Caco-2 (cell line): ENCODE measurements around the gene CRAT. TPM values are rescaled to one million over a fixed set of nuclear protein-coding genes. Genes with fewer than 3 reads are reported as not detected.

Source experiments
- BruUV-seq: library from RNA; stranded (reverse); fragments of 400-500 nt; replicated peaks from 2 replicates; lab custom pipeline; 2021; lab: Mats Ljungman, UMichigan
- CTCF ChIA-PET: fragments of 300-600 bp; sonication (Branson Sonifier 250); formaldehyde crosslinking; loops from one replicate; lab custom pipeline; 2022; ENCODE audit warnings: antibody characterized with exemption; lab: Charles Lee
- POLR2A ChIA-PET: fragments of 300-600 bp; sonication (Branson Sonifier 250); formaldehyde crosslinking; loops from one replicate; lab custom pipeline; 2022; ENCODE audit warnings: antibody characterized with exemption; lab: Charles Lee
- DNase-seq, 2 experiments: peaks; one replicate each; pipeline versions ENCODE4 v3.0.0 to v3.0.0-alpha.2; 2020 to 2022
- H3K27me3 ChIP-seq: replicated peaks from 2 replicates; pipeline ENCODE4 v1.6.0; 2011; ENCODE audit warnings: low read length; ENCODE audit not compliant: control insufficient read depth, insufficient read depth
- H3K36me3 ChIP-seq: 2 replicates; pipeline ENCODE4 v1.5.1; 2011; ENCODE audit warnings: low read length; ENCODE audit not compliant: control insufficient read depth, insufficient read depth
- H3K4me1 ChIP-seq: fragments of 250-450 bp; sonication (Bioruptor Pico); 2 replicates; pipeline ENCODE4 v1.5.1; 2020; ENCODE audit warnings: mild to moderate bottlenecking
- H3K4me3 ChIP-seq: 2 replicates; pipeline ENCODE4 v1.5.1; 2011; ENCODE audit warnings: low read depth, mild to moderate bottlenecking, control low read depth, low read length
- H3K9me3 ChIP-seq: fragments of 250-450 bp; sonication (Bioruptor Pico); 2 replicates; pipeline ENCODE4 v1.5.1; 2020; ENCODE audit warnings: mild to moderate bottlenecking, moderate library complexity
- H3K27ac Mint-ChIP-seq: one replicate; pipeline ENCODE4 v1.8.0; 2022; ENCODE audit warnings: mixed read lengths; ENCODE audit not compliant: unreplicated experiment
- H3K27me3 Mint-ChIP-seq: one replicate; pipeline ENCODE4 v1.8.0; 2022; ENCODE audit warnings: mixed read lengths; ENCODE audit not compliant: insufficient read depth, unreplicated experiment
- H3K36me3 Mint-ChIP-seq: one replicate; pipeline ENCODE4 v1.8.0; 2022; ENCODE audit warnings: mild to moderate bottlenecking, mixed read lengths; ENCODE audit not compliant: insufficient read depth, unreplicated experiment
- H3K4me1 Mint-ChIP-seq: one replicate; pipeline ENCODE4 v1.8.0; 2022; ENCODE audit warnings: low read depth, mixed read lengths; ENCODE audit not compliant: unreplicated experiment
- H3K4me3 Mint-ChIP-seq: one replicate; pipeline ENCODE4 v1.8.0; 2022; ENCODE audit warnings: mild to moderate bottlenecking, moderate library complexity, mixed read lengths; ENCODE audit not compliant: unreplicated experiment
- H3K9me3 Mint-ChIP-seq: one replicate; pipeline ENCODE4 v1.8.0; 2022; ENCODE audit warnings: mixed read lengths; ENCODE audit not compliant: unreplicated experiment
- CTCF ChIP-seq, 2 experiments: fragments of 200-600 bp in 1 of 2; IDR thresholded peaks; 1 replicate in 1 of 2; 2 replicates in 1 of 2; pipeline versions ENCODE4 v1.5.1 to v1.8.0; 2011 to 2022; ENCODE audit warnings: antibody characterized with exemption in 1 of 2, control low read depth in 1 of 2, inconsistent platforms in 1 of 2, low read depth in 1 of 2, low read length in 1 of 2, mild to moderate bottlenecking in 1 of 2, moderate library complexity in 1 of 2; ENCODE audit not compliant: insufficient read depth in 1 of 2, severe bottlenecking in 1 of 2, unreplicated experiment in 1 of 2
- intact Hi-C: fragments of 100-400 bp; cut with micrococcal nuclease; formaldehyde crosslinking; loops from one replicate; pipeline ENCODE4 v1.10.0; 2022; ENCODE audit not compliant: unreplicated experiment
- total RNA-seq: library from RNA; stranded (reverse); gene quantifications from 2 replicates; pipeline ENCODE4 v1.2.3, GENCODE V29; 2022

Gene CRAT
- total RNA-seq, 1 experiment from 2014 or later = 20.7 TPM

GRCh38 chr9:129149442-129149841 is 38.8 kb upstream of the CRAT start:
- peaks cover 14% of the 10 kb centered on the region for H3K4me1 Mint-ChIP-seq
- DNase-seq = no peak
- CTCF ChIA-PET = no interaction called here
- POLR2A ChIA-PET = no interaction called here
- intact Hi-C loops = no loop called here
- no peaks in the 10 kb centered on the region for H3K9me3 Mint-ChIP-seq
- no TSS peak for BruUV-seq
- Histone ChIP-seq H3K27me3 (no peaks in the 10 kb centered on the region), H3K9me3 (no peaks in the 10 kb centered on the region), H3K36me3 (no peaks in the 10 kb centered on the region; the same call in none of the 2 replicates), H3K4me1 (peaks cover 26% of the 10 kb centered on the region), H3K4me3 (no peak overlapping the region)
- H3K36me3 Mint-ChIP-seq = peaks cover 36% of the 10 kb centered on the region
- no peak overlapping the region for H3K27ac Mint-ChIP-seq
- TF ChIP-seq CTCF (IDR thresholded peaks at IDR 0.05; ENCODE audit: insufficient read depth in 1 of 2, low read depth in 1 of 2, low read length in 1 of 2, severe bottlenecking in 1 of 2, unreplicated experiment in 1 of 2) = no peak
- H3K27me3 Mint-ChIP-seq = no peaks in the 10 kb centered on the region
- H3K4me3 Mint-ChIP-seq = no peak overlapping the region

GRCh38 chr9:129148463-129149204 is 38.0 kb upstream of the CRAT start:
- no peaks in the 10 kb centered on the region for H3K9me3 ChIP-seq
- Mint-ChIP-seq H3K4me3 (no peak overlapping the region), H3K27ac (peak overlapping the region; percentile 93), H3K4me1 (peaks cover 20% of the 10 kb centered on the region), H3K27me3 (no peaks in the 10 kb centered on the region), H3K9me3 (no peaks in the 10 kb centered on the region), H3K36me3 (peaks cover 42% of the 10 kb centered on the region)
- H3K36me3 ChIP-seq = peaks cover 2% of the 10 kb centered on the region
- TF ChIP-seq CTCF (IDR thresholded peaks at IDR 0.05; ENCODE audit: insufficient read depth in 1 of 2, low read depth in 1 of 2, low read length in 1 of 2, severe bottlenecking in 1 of 2, unreplicated experiment in 1 of 2) = no peak
- ChIA-PET POLR2A (no interaction called here), CTCF (no interaction called here)
- intact Hi-C loops = no loop called here
- no peak overlapping the region for H3K4me3 ChIP-seq
- DNase-seq = no peak
- TSS peak; percentile 37 for BruUV-seq
- peaks cover 33% of the 10 kb centered on the region for H3K4me1 ChIP-seq
- H3K27me3 ChIP-seq = no peaks in the 10 kb centered on the region

GRCh38 chr9:129146441-129146941 is 35.9 kb upstream of the CRAT start:
- ChIA-PET CTCF (interaction anchor here (0.5 to 1.5 kb wide), 6 partner anchors 15 to 644 kb away, joined by 3 to 8 read pairs (median 3); no protein-coding TSS in a partner anchor), POLR2A (interaction anchor here (1.3 kb wide), 1 partner anchor 32 kb away, joined by 11 read pairs; the partner anchor contains the start of gene IER5L)
- H3K4me3 Mint-ChIP-seq = peak overlapping the region; percentile 29

More at GRCh38 chr9:129146441-129146941, 35.9 kb upstream of the CRAT start:
- Mint-ChIP-seq H3K36me3 (peaks cover 52% of the 10 kb centered on the region), H3K4me1 (peaks cover 29% of the 10 kb centered on the region), H3K27ac (peak overlapping the region; percentile 93), H3K9me3 (no peaks in the 10 kb centered on the region), H3K27me3 (no peaks in the 10 kb centered on the region)
- no peaks in the 10 kb centered on the region for H3K27me3 ChIP-seq
- no peak for DNase-seq
- peaks cover 49% of the 10 kb centered on the region for H3K4me1 ChIP-seq
- BruUV-seq = no TSS peak
- no peak for TF ChIP-seq CTCF (IDR thresholded peaks at IDR 0.05; ENCODE audit: insufficient read depth in 1 of 2, low read depth in 1 of 2, low read length in 1 of 2, severe bottlenecking in 1 of 2, unreplicated experiment in 1 of 2)
- H3K36me3 ChIP-seq = peaks cover 5% of the 10 kb centered on the region
- intact Hi-C loops = no loop called here
- no peaks in the 10 kb centered on the region for H3K9me3 ChIP-seq
- no peak overlapping the region for H3K4me3 ChIP-seq
